ENCODE data around the gene PPP1R12B.
"Not testable (repeated sequence)": the region's sequence is repeated elsewhere in the genome, so short reads cannot be mapped to it uniquely, and the experiment has no call there.

Gene PPP1R12B

GRCh38 chr1:202488178-202488649 is 139.7 kb downstream of the PPP1R12B start:
- not testable (repeated sequence) for DNase-seq (ENCODE audit: low spot score)

GRCh38 chr1:202489101-202489500 is 140.6 kb downstream of the PPP1R12B start:
- DNase-seq (ENCODE audit: low spot score) = not testable (repeated sequence)

- DNase-seq (ENCODE audit: low spot score) = not testable (repeated sequence)
Observed at GRCh38 chr1:202493112-202493511, 144.6 kb downstream of the PPP1R12B start.

- no peak for DNase-seq (ENCODE audit: low spot score)
Observed at GRCh38 chr1:202498542-202498941, 150.0 kb downstream of the PPP1R12B start.

- not testable (repeated sequence) for DNase-seq (ENCODE audit: low spot score)
Observed at GRCh38 chr1:202499997-202500396, 151.5 kb downstream of the PPP1R12B start.

- peak; percentile 37 for DNase-seq (ENCODE audit: low spot score)
Observed at GRCh38 chr1:202501281-202501680, 152.8 kb downstream of the PPP1R12B start.

GRCh38 chr1:202505356-202505755 is 156.9 kb downstream of the PPP1R12B start:
- DNase-seq (ENCODE audit: low spot score) = peak; percentile 36

GRCh38 chr1:202505880-202506575 is 157.5 kb downstream of the PPP1R12B start:
- peak; percentile 21 for DNase-seq (ENCODE audit: low spot score)

GRCh38 chr1:202508863-202509262 is 160.4 kb downstream of the PPP1R12B start:
- DNase-seq (ENCODE audit: low spot score) = not testable (repeated sequence)

GRCh38 chr1:202513875-202514274 is 165.4 kb downstream of the PPP1R12B start:
- DNase-seq (ENCODE audit: low spot score) = not testable (repeated sequence)

GRCh38 chr1:202516434-202516877 is 168.0 kb downstream of the PPP1R12B start:
- DNase-seq (ENCODE audit: low spot score) = no peak

- DNase-seq (ENCODE audit: low spot score) = not testable (repeated sequence)
Observed at GRCh38 chr1:202517146-202517545, 168.6 kb downstream of the PPP1R12B start.

GRCh38 chr1:202518180-202518579 is 169.7 kb downstream of the PPP1R12B start:
- DNase-seq (ENCODE audit: low spot score) = not testable (repeated sequence)

GRCh38 chr1:202518905-202519304 is 170.4 kb downstream of the PPP1R12B start:
- not testable (repeated sequence) for DNase-seq (ENCODE audit: low spot score)

- DNase-seq (ENCODE audit: low spot score) = not testable (repeated sequence)
Observed at GRCh38 chr1:202520129-202520856, 171.8 kb downstream of the PPP1R12B start.

GRCh38 chr1:202520857-202521216 is 172.3 kb downstream of the PPP1R12B start:
- DNase-seq (ENCODE audit: low spot score) = not testable (repeated sequence)

- not testable (repeated sequence) for DNase-seq (ENCODE audit: low spot score)
Observed at GRCh38 chr1:202521484-202521883, 173.0 kb downstream of the PPP1R12B start.

- no peak for DNase-seq (ENCODE audit: low spot score)
Observed at GRCh38 chr1:202521886-202522285, 173.4 kb downstream of the PPP1R12B start.

GRCh38 chr1:202526056-202526455 is 177.6 kb downstream of the PPP1R12B start:
- not testable (repeated sequence) for DNase-seq (ENCODE audit: low spot score)

GRCh38 chr1:202528096-202528722 is 179.7 kb downstream of the PPP1R12B start:
- not testable (repeated sequence) for DNase-seq (ENCODE audit: low spot score)

GRCh38 chr1:202530686-202531085 is 182.2 kb downstream of the PPP1R12B start:
- DNase-seq (ENCODE audit: low spot score) = not testable (repeated sequence)

GRCh38 chr1:202531472-202531811 is 182.9 kb downstream of the PPP1R12B start:
- no peak for DNase-seq (ENCODE audit: low spot score)
